Cardiac muscle cell (in vitro differentiated cells and primary cell): ENCODE measurements around the gene KCNK18. TPM values are rescaled to one million over a fixed set of nuclear protein-coding genes. Genes with fewer than 3 reads are reported as not detected.

Source experiments
- DNase-seq, 2 donors: peaks; one replicate each; pipeline versions ENCODE4 v3.0.0 to v3.0.0-alpha.2; 2010 to 2017; ENCODE audit warnings: low read depth in 1 of 2, low spot score in 1 of 2
- H3K27ac ChIP-seq: fragments of 200-600 bp; sonication (generic); 2 replicates; pipeline ENCODE4 v1.5.1; 2016
- H3K27me3 ChIP-seq: fragments of 200-600 bp; sonication (generic); 2 replicates; pipeline ENCODE4 v1.6.0; 2016; ENCODE audit warnings: control low read depth
- H3K36me3 ChIP-seq: fragments of 200-600 bp; sonication (generic); 2 replicates; pipeline ENCODE4 v1.5.1; 2016; ENCODE audit warnings: control low read depth
- H3K4me1 ChIP-seq: fragments of 200-600 bp; sonication (generic); 2 replicates; pipeline ENCODE4 v1.8.1; 2017; ENCODE audit warnings: low read depth, mild to moderate bottlenecking, mixed run types
- H3K4me3 ChIP-seq: fragments of 200-600 bp; sonication (generic); 2 replicates; pipeline ENCODE4 v1.5.1; 2016; ENCODE audit warnings: mild to moderate bottlenecking
- H3K9me3 ChIP-seq: fragments of 200-600 bp; sonication (generic); 2 replicates; pipeline ENCODE4 v1.5.1; 2017; ENCODE audit warnings: low read depth, mild to moderate bottlenecking, control low read depth
- CTCF ChIP-seq: IDR thresholded peaks from 2 replicates; pipeline ENCODE4 v1.5.1; 2012; ENCODE audit warnings: low read depth, mild to moderate bottlenecking, low read length
- polyA plus RNA-seq: library from polyadenylated mRNA; unstranded; fragments of >200 nt; fragmentation: Nextera tagmentation; extraction: Ambion mirVana; gene quantifications from 2 replicates; pipeline ENCODE4 v1.2.1, GENCODE V29; 2016
- total RNA-seq: library from RNA; depleted of rRNA; stranded (reverse); fragments of >200 nt; gene quantifications from 2 replicates; pipeline ENCODE4 v1.2.3, GENCODE V29; 2016

The KCNK18 gene
- total and polyA plus RNA-seq, 2 experiments from 2014 or later, result not detected

- no peak for DNase-seq
- Histone ChIP-seq H3K9me3 (no peaks in the 10 kb centered on the region), H3K36me3 (no peaks in the 10 kb centered on the region), H3K4me3 (no peak overlapping the region), H3K4me1 (no peaks in the 10 kb centered on the region), H3K27me3 (peaks cover 9% of the 10 kb centered on the region), H3K27ac (no peak overlapping the region)
- no peak for TF ChIP-seq CTCF
Observed at GRCh38 chr10:117186832-117187615, 10.3 kb upstream of the KCNK18 start.

- peaks cover 4% of the 10 kb centered on the region for H3K27me3 ChIP-seq
- no peak for DNase-seq
- no peak for TF ChIP-seq CTCF
- no peak overlapping the region for H3K4me3 ChIP-seq
- no peaks in the 10 kb centered on the region for H3K36me3 ChIP-seq
- H3K27ac ChIP-seq, result no peak overlapping the region
- H3K4me1 ChIP-seq, result no peaks in the 10 kb centered on the region
- no peaks in the 10 kb centered on the region for H3K9me3 ChIP-seq
Observed at GRCh38 chr10:117188371-117188770, 8.9 kb upstream of the KCNK18 start.

- Histone ChIP-seq H3K36me3 (no peaks in the 10 kb centered on the region), H3K27ac (no peak overlapping the region), H3K4me3 (no peak overlapping the region), H3K4me1 (no peaks in the 10 kb centered on the region), H3K9me3 (no peaks in the 10 kb centered on the region), H3K27me3 (no peaks in the 10 kb centered on the region)
- TF ChIP-seq CTCF, result no peak
- DNase-seq, result no peak
Observed at GRCh38 chr10:117189557-117189956, 7.7 kb upstream of the KCNK18 start.

GRCh38 chr10:117198088-117198487, 799 bp downstream of the KCNK18 start:
- H3K4me3 ChIP-seq, result no peak overlapping the region
- no peaks in the 10 kb centered on the region for H3K36me3 ChIP-seq
- H3K9me3 ChIP-seq, result no peaks in the 10 kb centered on the region
- H3K4me1 ChIP-seq, result no peaks in the 10 kb centered on the region
- H3K27ac ChIP-seq, result no peak overlapping the region
- DNase-seq, result no peak
- H3K27me3 ChIP-seq, result no peaks in the 10 kb centered on the region
- no peak for TF ChIP-seq CTCF

- DNase-seq, result no peak
- no peak overlapping the region for H3K27ac ChIP-seq
- no peaks in the 10 kb centered on the region for H3K4me1 ChIP-seq
- no peak overlapping the region for H3K4me3 ChIP-seq
- no peaks in the 10 kb centered on the region for H3K27me3 ChIP-seq
- TF ChIP-seq CTCF, result no peak
- H3K9me3 ChIP-seq, result no peaks in the 10 kb centered on the region
- no peaks in the 10 kb centered on the region for H3K36me3 ChIP-seq
Observed at GRCh38 chr10:117201826-117202225, 4.5 kb downstream of the KCNK18 start.
